ENCODE data around the gene CDK15. TPM values are rescaled to one million over a fixed set of nuclear protein-coding genes. Genes with fewer than 3 reads are reported as not detected.

Gene CDK15
- polyA plus RNA-seq, 2 of the 4 experiments (the other 2 are of a cell fraction), result not detected

DNA sequence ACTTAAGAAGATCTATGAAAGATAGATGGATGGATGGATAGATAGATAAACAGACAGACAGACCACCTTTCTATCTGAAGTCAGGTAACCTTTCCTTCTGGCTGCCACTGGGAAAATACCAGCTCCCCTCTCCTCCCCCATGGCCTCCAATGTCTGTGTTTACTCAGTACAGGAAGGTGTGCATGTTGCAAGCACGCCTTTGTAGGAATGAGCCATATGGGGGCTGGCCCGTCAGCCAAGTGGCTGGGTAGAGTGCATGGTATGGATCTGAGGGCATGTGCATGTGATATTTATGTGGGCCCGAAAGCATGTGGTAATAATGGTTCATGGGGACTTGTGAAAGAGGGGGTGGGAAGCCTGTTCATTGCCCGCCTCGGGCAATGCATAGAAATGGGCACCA lies 118.1 kb downstream of the CDK15 start:
- Histone ChIP-seq H3K4me2 (no peak overlapping the region), H3K27ac (no peak overlapping the region), H3K9me3 (no peaks in the 10 kb centered on the region), H3K4me3 (no peak overlapping the region), H3K4me1 (no peaks in the 10 kb centered on the region)
- no peak for ATAC-seq
- TF ChIP-seq MAZ (IDR thresholded peaks at IDR 0.05; ENCODE audit: borderline replicate concordance, low read depth, low read length), result no peak
- TF ChIP-seq CBX8 (IDR thresholded peaks at IDR 0.05), result no peak
- no peak for TF ChIP-seq EHF (CRISPR knock-in tag; IDR thresholded peaks at IDR 0.05)
- TF ChIP-seq CBX2 (IDR thresholded peaks at IDR 0.05; ENCODE audit: borderline replicate concordance, low read depth), result no peak
- no peak for TF ChIP-seq ESRRA (IDR thresholded peaks at IDR 0.05; ENCODE audit: borderline replicate concordance, low read length)
- WGBS (ENCODE audit: missing lambda C conversion rate), result 62% methylated on average over 5 of the region's 5 CpGs
- FAIRE-seq, result no peak
- POLR2A ChIA-PET, result no interaction called here
- DNase-seq (ENCODE audit: low read depth in 1 of 2, low spot score in 1 of 2), result no peak
- CTCF ChIA-PET, result interaction anchor here (0.6 to 1.0 kb wide), 2 partner anchors 12 to 64 kb away, joined by 3 to 4 read pairs; no protein-coding TSS in a partner anchor

DNA sequence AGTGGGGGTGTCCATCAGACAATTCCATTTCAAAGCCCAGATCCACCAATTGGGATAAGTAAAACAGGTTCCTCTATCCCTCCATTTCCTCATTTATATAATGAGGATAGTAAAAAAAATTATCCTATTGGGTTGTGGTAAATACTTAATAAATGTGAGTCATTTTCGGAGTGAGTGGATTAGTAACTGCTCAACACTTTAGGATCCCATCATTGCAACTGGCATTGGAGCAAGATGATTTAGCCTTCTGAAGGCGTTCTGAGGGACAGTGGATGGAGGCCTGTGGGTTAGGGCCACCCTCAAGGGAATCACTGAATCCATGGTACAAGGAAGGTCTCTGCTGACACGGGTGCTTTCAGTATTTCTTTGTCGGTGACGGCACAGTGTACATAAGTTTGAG lies 118.7 kb downstream of the CDK15 start:
- H3K4me3 ChIP-seq, result no peak overlapping the region
- CTCF ChIA-PET, result interaction anchor here (0.6 kb wide), 1 partner anchor 13 kb away, joined by 3 read pairs; no protein-coding TSS in a partner anchor
- no peak for ATAC-seq
- H3K4me2 ChIP-seq, result no peak overlapping the region
- WGBS (ENCODE audit: missing lambda C conversion rate), result 70% methylated on average over 5 of the region's 5 CpGs
- no peaks in the 10 kb centered on the region for H3K4me1 ChIP-seq
- no peak for TF ChIP-seq HOXA7 (CRISPR knock-in tag; IDR thresholded peaks at IDR 0.05)
- TF ChIP-seq CEBPB (IDR thresholded peaks at IDR 0.05), result no peak
- TF ChIP-seq, protein P1, sequence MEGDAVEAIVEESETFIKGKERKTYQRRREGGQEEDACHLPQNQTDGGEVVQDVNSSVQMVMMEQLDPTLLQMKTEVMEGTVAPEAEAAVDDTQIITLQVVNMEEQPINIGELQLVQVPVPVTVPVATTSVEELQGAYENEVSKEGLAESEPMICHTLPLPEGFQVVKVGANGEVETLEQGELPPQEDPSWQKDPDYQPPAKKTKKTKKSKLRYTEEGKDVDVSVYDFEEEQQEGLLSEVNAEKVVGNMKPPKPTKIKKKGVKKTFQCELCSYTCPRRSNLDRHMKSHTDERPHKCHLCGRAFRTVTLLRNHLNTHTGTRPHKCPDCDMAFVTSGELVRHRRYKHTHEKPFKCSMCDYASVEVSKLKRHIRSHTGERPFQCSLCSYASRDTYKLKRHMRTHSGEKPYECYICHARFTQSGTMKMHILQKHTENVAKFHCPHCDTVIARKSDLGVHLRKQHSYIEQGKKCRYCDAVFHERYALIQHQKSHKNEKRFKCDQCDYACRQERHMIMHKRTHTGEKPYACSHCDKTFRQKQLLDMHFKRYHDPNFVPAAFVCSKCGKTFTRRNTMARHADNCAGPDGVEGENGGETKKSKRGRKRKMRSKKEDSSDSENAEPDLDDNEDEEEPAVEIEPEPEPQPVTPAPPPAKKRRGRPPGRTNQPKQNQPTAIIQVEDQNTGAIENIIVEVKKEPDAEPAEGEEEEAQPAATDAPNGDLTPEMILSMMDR (IDR thresholded peaks at IDR 0.05), result no peak
- no peak for TF ChIP-seq FOSL2 (IDR thresholded peaks at IDR 0.05)
- TF ChIP-seq FOSL2 (CRISPR knock-in tag; IDR thresholded peaks at IDR 0.05), result no peak
- TF ChIP-seq POLR2AphosphoS2 (conservative IDR thresholded peaks at IDR 0.05; ENCODE audit: low read length), result no peak
- TF ChIP-seq, protein P2, sequence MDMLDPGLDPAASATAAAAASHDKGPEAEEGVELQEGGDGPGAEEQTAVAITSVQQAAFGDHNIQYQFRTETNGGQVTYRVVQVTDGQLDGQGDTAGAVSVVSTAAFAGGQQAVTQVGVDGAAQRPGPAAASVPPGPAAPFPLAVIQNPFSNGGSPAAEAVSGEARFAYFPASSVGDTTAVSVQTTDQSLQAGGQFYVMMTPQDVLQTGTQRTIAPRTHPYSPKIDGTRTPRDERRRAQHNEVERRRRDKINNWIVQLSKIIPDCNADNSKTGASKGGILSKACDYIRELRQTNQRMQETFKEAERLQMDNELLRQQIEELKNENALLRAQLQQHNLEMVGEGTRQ (IDR thresholded peaks at IDR 0.05), result no peak
- no peak for TF ChIP-seq ZC3H11A (IDR thresholded peaks at IDR 0.05)
- TF ChIP-seq JUNB (IDR thresholded peaks at IDR 0.05), result no peak
- TF ChIP-seq, protein P3, sequence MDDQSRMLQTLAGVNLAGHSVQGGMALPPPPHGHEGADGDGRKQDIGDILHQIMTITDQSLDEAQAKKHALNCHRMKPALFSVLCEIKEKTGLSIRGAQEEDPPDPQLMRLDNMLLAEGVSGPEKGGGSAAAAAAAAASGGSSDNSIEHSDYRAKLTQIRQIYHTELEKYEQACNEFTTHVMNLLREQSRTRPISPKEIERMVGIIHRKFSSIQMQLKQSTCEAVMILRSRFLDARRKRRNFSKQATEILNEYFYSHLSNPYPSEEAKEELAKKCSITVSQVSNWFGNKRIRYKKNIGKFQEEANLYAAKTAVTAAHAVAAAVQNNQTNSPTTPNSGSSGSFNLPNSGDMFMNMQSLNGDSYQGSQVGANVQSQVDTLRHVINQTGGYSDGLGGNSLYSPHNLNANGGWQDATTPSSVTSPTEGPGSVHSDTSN (IDR thresholded peaks at IDR 0.05), result no peak
- no peak for TF ChIP-seq EHF (CRISPR knock-in tag; IDR thresholded peaks at IDR 0.05)
- TF ChIP-seq, protein P4, sequence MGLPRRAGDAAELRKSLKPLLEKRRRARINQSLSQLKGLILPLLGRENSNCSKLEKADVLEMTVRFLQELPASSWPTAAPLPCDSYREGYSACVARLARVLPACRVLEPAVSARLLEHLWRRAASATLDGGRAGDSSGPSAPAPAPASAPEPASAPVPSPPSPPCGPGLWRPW (IDR thresholded peaks at IDR 0.05), result no peak
- TF ChIP-seq CHD2 (IDR thresholded peaks at IDR 0.05; ENCODE audit: low read length, partially characterized antibody), result no peak
- no peak for TF ChIP-seq ESRRA (IDR thresholded peaks at IDR 0.05; ENCODE audit: borderline replicate concordance, low read length)
- no peak for TF ChIP-seq ZNF302 (CRISPR knock-in tag; IDR thresholded peaks at IDR 0.05)
- no peak for TF ChIP-seq RCOR1 (IDR thresholded peaks at IDR 0.05; ENCODE audit: low read depth, low read length)
- no peak for TF ChIP-seq EP300 (IDR thresholded peaks at IDR 0.05)
- no peak for TF ChIP-seq JUN (IDR thresholded peaks at IDR 0.05)
- TF ChIP-seq BHLHE40 (IDR thresholded peaks at IDR 0.05; ENCODE audit: low read depth, low read length), result no peak
- TF ChIP-seq NR3C1 (IDR thresholded peaks at IDR 0.05), result no peak
- POLR2A ChIA-PET, result no interaction called here
- no peak for FAIRE-seq
- H3K9me3 ChIP-seq, result no peaks in the 10 kb centered on the region
- no peak overlapping the region for H3K27ac ChIP-seq
- no peak for DNase-seq (ENCODE audit: low read depth in 1 of 2, low spot score in 1 of 2)

DNA sequence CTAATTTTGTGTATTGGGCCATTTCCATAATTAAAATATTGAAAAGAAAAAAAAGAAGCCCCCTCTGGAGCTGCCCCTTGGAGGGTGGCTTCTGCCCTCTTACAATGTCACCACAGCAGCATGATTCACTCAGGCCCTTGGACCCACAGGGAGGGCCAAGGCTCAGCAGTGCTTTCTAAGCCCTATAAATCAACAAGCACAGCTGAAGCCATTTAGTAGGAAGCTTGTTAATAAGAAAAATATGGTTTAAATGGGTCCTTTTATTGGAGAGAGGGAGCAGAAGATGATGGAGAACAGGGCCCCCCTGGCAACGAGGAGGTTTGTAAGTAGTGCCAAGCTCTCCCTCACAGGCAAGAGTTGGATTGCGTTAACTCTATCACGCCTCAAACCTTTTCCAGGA lies 119.7 kb downstream of the CDK15 start:
- POLR2A ChIA-PET, result no interaction called here
- no peak for DNase-seq (ENCODE audit: low read depth in 1 of 2, low spot score in 1 of 2)
- no peaks in the 10 kb centered on the region for H3K9me3 ChIP-seq
- TF ChIP-seq PHF8 (IDR thresholded peaks at IDR 0.05; ENCODE audit: borderline replicate concordance, low read depth), result no peak
- no peak for TF ChIP-seq KDM1A (IDR thresholded peaks at IDR 0.05; ENCODE audit: low read depth)
- no peak for TF ChIP-seq KDM5A (IDR thresholded peaks at IDR 0.05)
- TF ChIP-seq, protein P5, sequence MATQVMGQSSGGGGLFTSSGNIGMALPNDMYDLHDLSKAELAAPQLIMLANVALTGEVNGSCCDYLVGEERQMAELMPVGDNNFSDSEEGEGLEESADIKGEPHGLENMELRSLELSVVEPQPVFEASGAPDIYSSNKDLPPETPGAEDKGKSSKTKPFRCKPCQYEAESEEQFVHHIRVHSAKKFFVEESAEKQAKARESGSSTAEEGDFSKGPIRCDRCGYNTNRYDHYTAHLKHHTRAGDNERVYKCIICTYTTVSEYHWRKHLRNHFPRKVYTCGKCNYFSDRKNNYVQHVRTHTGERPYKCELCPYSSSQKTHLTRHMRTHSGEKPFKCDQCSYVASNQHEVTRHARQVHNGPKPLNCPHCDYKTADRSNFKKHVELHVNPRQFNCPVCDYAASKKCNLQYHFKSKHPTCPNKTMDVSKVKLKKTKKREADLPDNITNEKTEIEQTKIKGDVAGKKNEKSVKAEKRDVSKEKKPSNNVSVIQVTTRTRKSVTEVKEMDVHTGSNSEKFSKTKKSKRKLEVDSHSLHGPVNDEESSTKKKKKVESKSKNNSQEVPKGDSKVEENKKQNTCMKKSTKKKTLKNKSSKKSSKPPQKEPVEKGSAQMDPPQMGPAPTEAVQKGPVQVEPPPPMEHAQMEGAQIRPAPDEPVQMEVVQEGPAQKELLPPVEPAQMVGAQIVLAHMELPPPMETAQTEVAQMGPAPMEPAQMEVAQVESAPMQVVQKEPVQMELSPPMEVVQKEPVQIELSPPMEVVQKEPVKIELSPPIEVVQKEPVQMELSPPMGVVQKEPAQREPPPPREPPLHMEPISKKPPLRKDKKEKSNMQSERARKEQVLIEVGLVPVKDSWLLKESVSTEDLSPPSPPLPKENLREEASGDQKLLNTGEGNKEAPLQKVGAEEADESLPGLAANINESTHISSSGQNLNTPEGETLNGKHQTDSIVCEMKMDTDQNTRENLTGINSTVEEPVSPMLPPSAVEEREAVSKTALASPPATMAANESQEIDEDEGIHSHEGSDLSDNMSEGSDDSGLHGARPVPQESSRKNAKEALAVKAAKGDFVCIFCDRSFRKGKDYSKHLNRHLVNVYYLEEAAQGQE (IDR thresholded peaks at IDR 0.05), result no peak
- no peak for TF ChIP-seq JUN (IDR thresholded peaks at IDR 0.05)
- no peak for TF ChIP-seq NR3C1 (IDR thresholded peaks at IDR 0.05)
- 63% methylated on average over 3 of the region's 3 CpGs for WGBS (ENCODE audit: missing lambda C conversion rate)
- H3K4me2 ChIP-seq, result no peak overlapping the region
- H3K27ac ChIP-seq, result no peak overlapping the region
- no peak for ATAC-seq
- H3K4me1 ChIP-seq, result no peaks in the 10 kb centered on the region
- no peak overlapping the region for H3K4me3 ChIP-seq
- FAIRE-seq, result no peak
- CTCF ChIA-PET, result interaction anchor here (1.2 kb wide), 1 partner anchor 66 kb away, joined by 3 read pairs; no protein-coding TSS in a partner anchor

Data from A549 (cell line).